ENCODE results near the gene UCHL5.

UCHL5 gene

DNA sequence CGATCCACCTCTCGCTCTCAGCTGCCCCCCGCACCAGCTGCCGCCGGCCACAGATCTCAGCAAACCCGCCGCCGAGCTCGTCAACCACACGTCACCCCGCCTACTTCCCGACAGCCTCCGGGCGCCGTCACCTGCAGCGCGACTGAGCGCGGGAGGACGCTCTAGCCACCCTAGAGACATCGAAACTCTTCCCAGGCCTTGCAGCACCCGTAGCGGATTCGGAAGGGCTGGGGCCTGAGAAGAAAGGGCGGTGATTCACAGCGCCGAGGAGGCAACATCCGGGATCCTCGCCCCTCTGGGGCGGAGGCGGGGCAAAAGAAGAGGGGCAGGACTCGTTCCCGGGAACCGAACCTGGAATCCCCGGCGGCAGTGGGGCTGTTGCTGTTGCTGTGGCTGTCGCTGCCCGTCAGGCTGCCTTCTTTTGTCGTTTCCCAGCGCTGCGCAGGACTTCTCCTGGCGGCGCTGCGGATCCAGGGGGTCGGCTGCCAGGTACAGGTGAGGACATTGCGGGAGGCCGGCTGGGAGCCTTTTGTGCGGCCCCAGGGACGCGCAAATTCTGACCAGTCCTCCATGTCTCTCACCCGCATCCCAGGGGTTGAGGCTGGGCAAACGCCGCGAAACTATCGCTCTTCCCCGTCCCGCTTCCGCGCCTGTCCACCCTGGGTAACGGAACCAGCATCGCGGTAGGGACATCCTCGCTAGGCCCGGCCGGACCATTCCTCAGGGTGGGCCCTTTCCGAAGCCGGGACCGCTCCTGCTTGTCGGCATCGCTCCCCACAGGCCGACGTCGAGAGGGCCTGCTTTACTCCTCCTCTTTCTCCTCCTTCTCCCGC is at the start of gene UCHL5, which contains the start of gene RO60:
TSS of gene UCHL5 (minus strand) at position 79 of the 833 bp plus-strand sequence. CDS start 100 bp downstream, outside the sequence.
TSS of gene RO60 (plus strand) at position 331 of the 833 bp plus-strand sequence. CDS start 9,443 bp downstream, outside the sequence.
- DNase-seq = peak; percentile 97

GRCh38 chr1:193108471-193108870 is 49.3 kb upstream of the UCHL5 start:
- DNase-seq = no peak

GRCh38 chr1:193105821-193106177 is 46.6 kb upstream of the UCHL5 start:
- no peak for DNase-seq

GRCh38 chr1:193104907-193105820 is 46.0 kb upstream of the UCHL5 start, which contains the start of gene GLRX2:
Gene GLRX2 (minus strand): TSS chr1:193105414. CDS start chr1:193105382, 32 bp downstream.
- peak; percentile 77 for DNase-seq

DNA sequence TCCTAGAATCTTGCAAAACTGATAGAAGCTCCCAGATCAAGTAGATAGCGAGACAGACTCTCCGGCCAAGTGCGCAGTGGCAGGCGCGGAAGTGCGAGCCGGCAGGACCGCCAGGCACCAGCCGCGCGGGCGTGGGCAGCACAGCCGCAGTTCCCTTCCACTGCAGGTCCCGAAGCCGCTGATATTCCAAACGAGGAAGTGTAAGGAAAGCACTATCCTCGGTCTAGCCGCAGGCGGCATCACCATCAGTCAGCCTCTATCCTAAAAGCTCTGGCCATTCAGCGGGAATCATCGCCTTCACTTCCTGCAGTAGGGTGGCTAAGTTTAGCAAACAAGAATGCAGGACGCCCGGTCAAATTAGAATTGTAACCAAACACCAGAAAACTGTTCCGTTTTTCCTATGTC is 45.3 kb upstream of the UCHL5 start:
- peak; percentile 49 for DNase-seq

DNA sequence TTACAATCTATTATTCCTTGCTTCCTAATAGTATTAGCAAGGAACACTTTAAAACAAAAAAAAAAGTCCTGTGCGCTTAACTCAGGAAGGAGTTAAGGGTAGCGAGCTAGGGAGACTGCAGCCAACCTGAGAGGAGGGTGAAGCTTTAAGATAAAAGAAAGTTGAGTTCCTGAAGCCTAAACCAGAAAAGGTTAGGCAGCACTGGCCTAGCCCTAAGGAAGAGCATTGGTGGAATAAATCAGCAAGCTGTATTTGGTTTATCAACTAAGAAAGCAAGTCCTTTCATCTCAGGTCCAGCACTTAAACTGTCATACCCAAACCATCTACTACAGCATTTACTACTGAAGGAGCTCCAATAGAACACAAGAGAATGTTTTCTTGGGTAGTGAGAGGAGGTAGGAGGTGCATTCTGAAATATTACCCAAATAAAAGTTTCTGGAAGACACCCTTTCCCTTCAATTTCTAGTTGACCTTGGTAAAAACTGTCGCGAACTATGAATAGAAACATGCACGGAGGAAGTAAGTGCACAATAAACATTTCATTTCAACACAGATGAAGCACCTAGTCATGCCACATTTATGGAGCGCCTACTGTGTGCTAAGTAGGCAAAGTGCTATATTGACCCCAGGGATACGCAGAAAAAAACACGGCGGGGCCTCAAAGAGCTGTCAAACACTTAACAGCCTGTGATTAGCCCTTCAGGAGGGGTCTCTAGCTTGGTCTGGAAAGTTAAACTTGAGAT is 44.8 kb upstream of the UCHL5 start:
- DNase-seq = no peak

DNA sequence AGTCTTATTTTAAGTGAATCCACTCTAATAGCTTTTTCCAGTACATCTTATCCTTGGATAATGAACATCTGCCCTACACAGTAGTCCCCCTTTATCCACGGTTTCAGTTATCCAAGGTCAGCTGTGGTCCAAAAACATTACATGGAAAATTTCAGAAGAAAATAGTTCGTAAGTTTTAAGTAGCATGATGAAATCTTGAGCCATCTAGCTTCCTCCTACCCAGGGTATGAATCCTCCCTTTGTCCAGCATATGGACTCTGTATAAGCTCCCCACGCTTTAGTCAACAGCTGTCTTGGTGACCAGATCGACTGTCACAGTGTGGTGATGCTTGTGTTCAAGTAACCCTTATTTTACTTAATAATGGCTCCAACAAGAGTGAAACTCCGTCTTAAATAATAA is 43.5 kb upstream of the UCHL5 start:
- DNase-seq = no peak

DNA sequence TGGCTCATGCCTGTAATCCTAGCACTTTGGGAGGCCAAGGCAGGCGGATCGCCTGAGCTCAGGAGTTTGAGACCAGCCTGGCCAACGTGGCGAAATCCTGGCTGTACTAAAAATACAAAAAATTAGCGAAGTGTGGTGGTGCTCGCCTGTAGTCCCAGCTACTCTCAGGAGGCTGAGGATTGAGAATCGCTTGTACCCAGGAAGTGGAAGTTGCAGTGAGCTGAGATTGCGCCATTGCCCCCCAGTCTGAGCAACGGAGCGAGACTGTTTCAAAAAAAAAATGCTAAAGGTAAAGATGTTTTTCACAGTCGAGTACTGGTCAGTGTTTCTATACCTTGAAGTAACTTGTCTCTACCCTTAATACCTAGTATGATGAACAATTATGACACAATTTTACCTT is 35.0 kb upstream of the UCHL5 start:
- no peak for DNase-seq

DNA sequence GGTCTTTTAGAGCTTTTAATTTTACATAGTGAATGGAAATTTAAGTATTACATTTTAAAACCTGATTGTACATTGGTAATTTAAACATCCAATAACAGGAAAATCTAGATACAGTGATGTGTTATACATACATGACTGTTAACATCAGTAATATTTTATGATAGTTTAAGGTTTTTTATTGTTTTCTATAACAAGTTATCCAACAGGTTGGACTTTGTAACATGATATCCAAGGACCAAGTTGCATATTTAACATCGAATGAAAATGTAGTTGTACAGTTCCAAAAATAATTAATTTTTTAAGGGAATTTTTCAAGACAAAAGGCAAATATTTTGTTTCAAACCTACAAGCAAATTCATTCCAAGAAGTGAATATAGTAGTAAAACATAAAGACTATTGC is 31.7 kb upstream of the UCHL5 start:
- DNase-seq = no peak

- DNase-seq = no peak
Observed at GRCh38 chr1:193087893-193088292, 28.7 kb upstream of the UCHL5 start.

GRCh38 chr1:193086342-193086741 is 27.2 kb upstream of the UCHL5 start:
- DNase-seq = no peak

DNA sequence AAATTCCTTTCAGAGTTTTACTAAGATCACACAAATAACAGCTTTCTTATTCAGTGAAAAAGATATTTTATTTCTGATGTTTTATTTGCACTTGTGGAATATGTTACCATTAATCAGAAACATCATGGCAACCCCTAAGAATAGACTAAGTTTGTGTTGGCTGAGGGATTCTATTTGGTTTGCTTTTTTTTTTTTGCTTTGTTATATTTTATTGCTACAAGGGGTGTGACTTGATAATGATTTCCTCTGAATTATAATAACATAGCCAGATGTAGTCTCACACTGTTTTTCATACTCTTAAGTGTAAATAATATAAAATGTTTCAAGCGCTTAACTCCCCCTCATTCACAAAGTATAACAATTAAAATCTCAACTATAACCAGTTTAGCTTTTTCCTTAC is 26.1 kb upstream of the UCHL5 start:
- no peak for DNase-seq

DNA sequence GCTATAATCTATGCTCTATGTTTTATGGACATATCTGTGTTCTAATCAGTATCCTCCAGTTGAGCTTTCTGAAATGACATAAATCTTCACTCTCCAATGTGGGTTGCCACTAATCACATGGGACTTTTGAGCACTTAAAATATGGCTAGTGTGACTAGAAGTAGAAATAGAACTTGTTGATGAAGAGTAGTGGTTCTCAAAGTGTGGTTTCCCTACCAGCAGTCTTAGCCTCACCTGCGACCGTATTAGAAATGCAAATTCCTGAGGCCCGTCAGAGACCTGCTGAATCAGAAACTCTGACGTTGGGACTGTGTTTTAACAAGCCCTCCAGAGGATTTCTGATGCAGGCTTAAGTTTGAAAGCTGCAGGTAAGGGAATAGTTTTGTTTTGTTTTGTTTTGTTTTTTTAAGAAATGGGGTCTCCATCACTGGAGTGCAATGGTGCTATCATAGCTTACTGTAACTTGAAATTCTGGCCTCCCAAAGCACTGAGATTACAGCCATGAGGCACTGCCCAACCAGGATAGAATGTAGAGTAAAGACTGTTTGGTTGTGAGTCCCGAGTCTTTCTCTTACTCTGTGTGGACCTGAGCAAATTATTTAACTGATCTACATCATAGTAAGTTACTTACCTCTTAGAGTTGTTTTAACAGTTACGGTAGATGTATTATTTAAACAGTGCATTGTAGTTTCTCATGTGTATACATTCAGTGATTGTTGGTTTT is 24.4 kb upstream of the UCHL5 start:
- no peak for DNase-seq

- DNase-seq = no peak
Observed at GRCh38 chr1:193079187-193079586, 20.0 kb upstream of the UCHL5 start.

GRCh38 chr1:193077991-193078390 is 18.8 kb upstream of the UCHL5 start:
- no peak for DNase-seq

DNA sequence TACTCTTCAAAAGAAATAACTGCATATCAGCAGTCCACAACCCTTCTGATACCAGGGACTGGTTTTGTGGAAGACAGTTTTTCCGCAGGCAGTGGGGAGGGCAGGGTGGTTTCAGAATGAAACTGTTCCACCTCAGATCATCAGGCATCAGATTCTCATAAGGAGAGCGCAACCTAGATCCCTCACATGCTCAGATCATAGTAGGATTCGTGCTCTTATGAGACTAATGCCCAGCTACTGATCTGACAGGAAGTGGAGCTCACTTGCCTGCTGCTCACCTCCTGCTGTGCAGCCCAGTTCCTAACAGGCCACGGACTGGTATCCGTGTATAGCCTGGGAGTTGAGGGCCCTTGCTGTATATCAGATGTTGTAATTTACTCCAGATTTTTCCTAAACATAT is 11.8 kb upstream of the UCHL5 start:
- DNase-seq = no peak

DNA sequence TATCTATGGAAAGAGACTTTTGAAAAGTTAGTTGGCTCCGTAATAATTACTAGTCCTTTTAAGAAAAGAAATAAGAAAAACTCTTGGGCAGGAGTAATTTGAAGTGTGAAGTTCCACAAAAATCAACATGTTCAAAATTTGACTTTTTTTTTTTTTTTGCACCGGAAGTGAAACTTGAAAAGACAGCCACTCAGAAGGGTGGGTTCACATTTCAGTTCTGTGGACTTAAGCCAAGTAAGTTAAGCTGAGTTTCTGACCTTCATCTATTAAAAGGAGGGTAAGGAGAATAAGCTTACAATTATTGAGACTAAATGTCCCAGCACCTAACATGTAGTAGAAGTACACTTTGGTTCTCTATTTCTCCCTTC is 11.2 kb upstream of the UCHL5 start:
- no peak for DNase-seq

GRCh38 chr1:193069748-193070385 is 10.7 kb upstream of the UCHL5 start:
- no peak for DNase-seq

- DNase-seq = no peak
Observed at GRCh38 chr1:193068013-193068412, 8.9 kb upstream of the UCHL5 start.

DNA sequence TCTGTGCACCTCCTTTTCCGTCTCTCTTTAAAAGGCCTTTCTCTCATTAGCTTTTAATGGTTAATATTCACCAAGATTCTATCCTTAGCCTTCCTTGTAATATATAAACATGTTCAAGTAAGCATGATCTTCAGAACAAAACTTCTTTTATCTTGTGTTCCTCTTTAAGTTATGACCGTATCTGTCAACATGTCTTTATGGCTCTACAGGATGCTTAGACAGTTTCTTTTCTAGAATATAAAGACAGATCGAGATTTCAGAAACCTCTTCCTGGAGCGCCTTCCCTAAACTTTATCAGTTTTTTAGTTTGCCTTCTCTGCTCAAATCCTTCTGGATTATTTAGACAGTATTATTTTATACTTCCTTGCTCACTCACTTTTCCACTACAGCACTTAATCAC is 7.4 kb upstream of the UCHL5 start:
- DNase-seq = no peak

- no peak for DNase-seq
Observed at GRCh38 chr1:193065954-193066353, 6.8 kb upstream of the UCHL5 start.

All from NCI-H1105 treated with DMSO at 0.1 percent for 48 hours (cell line).